ENCODE data around the gene SYCP2.

SYCP2 gene

DNA sequence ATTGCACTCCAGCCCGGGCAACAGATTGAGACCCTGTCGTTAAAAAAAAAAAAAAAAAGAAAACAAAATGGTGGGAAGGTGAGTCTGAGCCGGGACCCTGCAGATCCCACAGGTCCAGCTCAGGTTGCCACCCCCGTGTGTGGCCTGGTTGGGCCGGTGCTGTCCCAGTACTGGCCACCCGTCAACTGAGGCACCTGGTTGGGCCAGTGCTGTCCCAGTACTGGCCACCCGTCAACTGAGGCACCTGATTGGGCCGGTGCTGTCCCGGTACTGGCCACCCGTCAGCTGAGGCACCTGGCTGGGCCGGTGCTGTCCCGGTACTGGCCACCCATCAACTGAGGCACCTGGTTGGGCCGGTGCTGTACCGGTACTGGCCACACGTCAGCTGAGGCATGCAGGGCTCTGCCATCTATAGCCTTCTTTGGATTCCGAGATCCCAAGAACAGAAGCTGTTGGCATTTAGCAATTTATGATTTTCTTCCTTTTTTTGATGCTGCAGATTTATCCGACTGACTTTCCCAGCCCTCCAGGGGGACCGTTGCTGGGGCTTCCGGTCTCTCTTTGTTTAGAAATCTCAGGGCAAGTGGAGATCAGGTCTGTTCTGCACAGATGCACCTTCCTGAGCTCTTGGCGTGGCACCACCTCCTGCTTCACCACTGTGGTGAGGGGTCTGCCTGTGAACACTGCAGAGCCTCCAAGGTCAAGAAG lies 113.8 kb downstream of the SYCP2 start:
- DNase-seq = no peak

DNA sequence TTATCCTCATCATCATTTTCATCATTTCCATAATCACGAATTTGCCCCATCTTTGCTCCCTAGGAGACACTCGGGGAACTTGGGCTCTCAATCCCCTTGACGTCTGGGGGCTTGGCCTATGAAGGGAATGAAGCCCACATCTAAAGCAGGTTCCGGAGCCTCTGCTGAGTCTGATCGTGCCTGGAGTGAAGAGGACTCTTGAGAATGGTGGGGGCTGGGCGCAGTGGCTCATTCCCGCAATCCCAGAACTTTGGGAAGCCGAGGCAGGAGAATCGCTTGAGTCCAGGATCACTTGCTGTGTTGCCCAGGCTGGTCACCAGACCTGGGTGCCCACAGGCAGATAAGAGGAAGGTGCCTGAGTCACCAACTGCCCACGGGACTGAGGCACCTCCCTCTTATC lies 114.5 kb downstream of the SYCP2 start:
- no peak for DNase-seq

DNA sequence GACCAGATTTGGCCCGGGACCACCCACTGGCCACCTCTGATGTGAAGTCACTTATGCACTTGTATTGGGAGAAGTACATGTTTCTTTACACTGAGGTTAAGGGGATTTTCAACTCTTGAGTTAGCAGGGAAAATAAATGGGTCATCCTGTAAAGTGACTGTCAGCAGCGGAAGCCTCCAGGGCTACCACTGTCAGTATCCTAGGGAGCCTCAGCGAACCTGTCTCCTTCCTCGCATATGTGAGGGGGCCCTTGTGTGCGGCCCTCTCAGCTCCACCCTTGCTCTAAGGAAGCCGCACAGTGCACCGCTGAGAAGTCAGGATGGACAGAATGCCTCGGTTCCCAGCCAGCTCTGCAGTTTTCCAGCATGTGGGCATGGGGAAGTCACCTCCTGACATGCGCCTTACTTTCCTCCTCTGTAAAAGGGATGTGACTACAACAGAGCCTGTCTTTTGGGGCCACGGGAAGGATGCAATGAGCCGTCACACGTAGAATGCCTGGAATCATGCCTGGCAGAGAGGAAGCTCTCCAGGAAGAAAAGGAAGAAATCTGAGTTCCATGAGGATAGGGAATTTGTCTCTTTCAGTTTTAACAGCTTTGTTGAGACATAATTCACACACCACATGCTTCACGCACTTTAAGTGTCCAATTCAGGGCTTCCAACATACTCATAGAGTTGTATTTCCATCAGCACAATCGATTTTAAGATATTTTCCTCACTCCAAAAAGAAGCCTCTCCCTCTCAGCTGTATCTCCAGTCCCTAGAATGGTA lies 115.4 kb downstream of the SYCP2 start:
- no peak for DNase-seq

DNA sequence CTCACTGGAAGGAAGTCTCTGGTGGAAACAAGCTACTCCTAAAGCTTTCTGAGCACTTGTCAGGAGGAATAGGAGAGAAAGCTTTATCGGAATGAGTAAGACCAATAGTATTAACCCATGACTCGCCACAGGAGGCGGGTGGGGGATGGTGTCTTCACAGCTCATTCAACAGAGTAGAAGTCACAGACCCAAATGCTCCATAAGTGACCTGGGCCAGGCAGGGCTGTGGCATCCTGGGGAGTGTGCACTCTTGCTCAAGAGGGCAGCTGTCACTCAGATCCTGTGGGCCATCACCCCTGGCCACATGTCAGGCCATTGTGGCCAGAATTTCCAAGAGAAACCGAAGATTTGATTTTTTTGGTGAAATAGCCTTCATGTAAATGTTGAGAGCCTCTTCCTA lies 116.0 kb downstream of the SYCP2 start:
- no peak for DNase-seq

DNA sequence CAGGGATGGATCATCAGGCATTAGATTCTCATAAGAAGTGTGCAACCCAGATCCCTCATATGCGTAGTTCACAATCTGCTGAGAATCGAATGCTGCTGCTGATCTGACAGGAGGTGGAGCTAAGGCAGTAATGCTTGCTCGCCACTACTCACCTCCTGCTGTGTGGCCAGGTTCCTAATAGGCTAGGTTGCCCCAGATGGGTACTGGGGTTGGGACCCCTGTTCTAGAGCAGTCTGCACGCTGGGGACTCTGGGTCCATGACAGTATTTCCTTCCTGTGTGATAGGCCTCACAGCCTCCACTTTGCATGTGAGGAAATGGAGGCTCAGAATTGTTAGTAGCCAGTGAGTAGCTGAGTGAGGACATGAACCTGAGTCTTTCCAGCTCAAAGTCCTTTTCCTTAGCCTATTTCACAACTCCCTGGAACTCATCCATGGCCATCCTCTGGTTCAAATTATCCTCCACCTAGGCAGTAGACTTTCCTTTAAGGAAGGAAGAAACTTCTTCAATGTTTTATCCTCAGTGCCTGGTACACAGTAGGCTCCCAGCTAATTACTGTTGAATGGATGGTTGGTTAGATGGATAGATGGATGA lies 117.2 kb downstream of the SYCP2 start:
- no peak for DNase-seq

DNA sequence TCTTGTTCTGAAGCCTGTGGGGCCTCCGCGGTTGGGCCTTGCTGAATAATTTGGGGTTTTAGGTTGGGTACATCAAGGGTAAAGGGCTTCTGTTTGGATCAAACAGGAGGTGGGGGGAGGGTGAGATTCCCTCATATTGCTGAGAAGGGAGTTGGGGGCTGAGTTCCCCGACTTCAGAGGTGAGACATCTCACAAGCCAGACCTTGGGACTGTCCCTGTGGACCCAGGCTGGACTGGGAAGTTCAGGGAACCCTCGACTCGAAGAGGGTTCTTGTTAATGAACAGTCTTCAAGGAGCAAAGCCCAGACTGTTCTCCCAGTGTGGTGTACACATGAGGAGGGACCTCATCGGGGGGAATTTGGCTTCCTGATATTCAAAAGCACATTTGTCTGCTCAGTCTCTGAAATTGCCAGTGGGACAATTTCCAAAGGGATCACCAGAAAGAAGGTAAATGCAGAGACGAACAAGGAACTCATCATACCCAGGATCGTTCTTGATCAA lies 118.5 kb downstream of the SYCP2 start:
- DNase-seq = no peak

DNA sequence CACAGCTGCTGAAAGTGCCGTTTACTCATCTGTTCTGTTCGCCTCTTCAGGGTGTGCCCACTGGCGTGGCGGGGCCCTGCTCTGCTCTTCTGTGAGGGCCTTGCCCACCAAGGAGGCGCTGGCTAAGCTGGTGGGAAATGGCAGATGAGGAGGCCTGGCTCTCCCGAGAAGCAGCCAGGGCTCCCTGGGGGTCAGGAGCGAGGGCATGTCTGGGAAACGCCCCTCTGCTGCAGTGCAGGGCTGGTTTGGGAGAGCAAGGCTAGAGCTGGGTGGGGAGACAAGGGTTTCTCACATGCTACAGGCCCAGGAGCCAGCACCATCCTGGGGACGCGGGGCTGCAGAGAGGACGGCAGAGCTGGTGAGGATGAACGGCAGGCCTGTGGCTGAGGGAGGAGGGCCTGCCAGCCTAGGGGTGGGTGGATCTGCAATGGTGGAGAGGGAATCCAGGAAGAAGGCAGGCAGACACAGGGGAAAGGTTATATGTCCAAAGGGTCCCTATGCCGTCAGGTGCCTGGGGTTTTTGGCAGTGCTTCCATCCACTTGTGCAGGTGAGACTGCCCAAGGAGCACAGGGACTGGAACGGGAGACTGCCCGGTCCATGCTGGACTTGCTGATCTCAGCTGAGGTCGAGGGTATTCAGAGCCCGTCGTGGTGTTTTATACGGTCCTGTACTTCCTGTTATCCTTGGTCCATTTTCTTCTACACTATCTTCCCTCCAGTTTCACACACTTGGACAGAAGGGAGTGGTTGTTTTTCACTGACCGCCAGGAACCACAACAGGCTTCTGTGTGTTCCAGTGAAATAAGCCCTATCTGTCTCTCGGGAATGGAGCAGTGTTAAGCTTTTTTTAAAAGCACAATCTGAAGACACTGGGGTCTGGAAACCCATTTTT lies 119.2 kb downstream of the SYCP2 start:
- no peak for DNase-seq
